H9 (cell line): ENCODE data around the gene MAPKAPK2. TPM values are rescaled to one million over a fixed set of nuclear protein-coding genes. Genes with fewer than 3 reads are reported as not detected.

Experiments used
- DNase-seq: peaks from one replicate; pipeline ENCODE4 v3.0.0-alpha.2; 2017
- H2AFZ ChIP-seq: one replicate; pipeline ENCODE4 v1.6.1; 2013; ENCODE audit warnings: mild to moderate bottlenecking, low read length, control low read depth, moderate library complexity
- H2AK5ac ChIP-seq: 2 replicates; pipeline ENCODE4 v1.6.1; 2013; ENCODE audit warnings: low read length, control low read depth, mixed read lengths; ENCODE audit not compliant: insufficient read length
- H2BK120ac ChIP-seq: one replicate; pipeline ENCODE4 v1.6.1; 2013; ENCODE audit warnings: low read depth, mild to moderate bottlenecking, low read length, control low read depth, inconsistent platforms; ENCODE audit not compliant: poor library complexity, severe bottlenecking
- H2BK12ac ChIP-seq: 2 replicates; pipeline ENCODE4 v1.6.1; 2013; ENCODE audit warnings: low read length, control low read depth, mixed read lengths, low read depth; ENCODE audit not compliant: insufficient read length
- H2BK15ac ChIP-seq: 2 replicates; pipeline ENCODE4 v1.6.1; 2013; ENCODE audit warnings: low read depth, low read length, control low read depth
- H2BK20ac ChIP-seq: one replicate; pipeline ENCODE4 v1.6.1; 2013; ENCODE audit warnings: low read depth, mild to moderate bottlenecking, low read length, control low read depth, inconsistent platforms; ENCODE audit not compliant: poor library complexity, severe bottlenecking
- H2BK5ac ChIP-seq: 2 replicates; pipeline ENCODE4 v1.6.1; 2013; ENCODE audit warnings: low read length, control low read depth, mixed read lengths; ENCODE audit not compliant: insufficient read length
- H3K14ac ChIP-seq: 2 replicates; pipeline ENCODE4 v1.6.1; 2013; ENCODE audit warnings: low read length, control low read depth; ENCODE audit not compliant: insufficient read depth
- H3K18ac ChIP-seq: 2 replicates; pipeline ENCODE4 v1.6.1; 2013; ENCODE audit warnings: low read depth, mild to moderate bottlenecking, mixed read lengths, low read length, control low read depth; ENCODE audit not compliant: insufficient read length
- H3K23ac ChIP-seq: 2 replicates; pipeline ENCODE4 v1.6.1; 2013; ENCODE audit warnings: low read length, control low read depth, mixed read lengths, low read depth; ENCODE audit not compliant: insufficient read length
- H3K23me2 ChIP-seq: 2 replicates; pipeline ENCODE4 v1.6.1; 2013; ENCODE audit warnings: low read depth, mild to moderate bottlenecking, mixed read lengths, low read length, control low read depth; ENCODE audit not compliant: insufficient read length, poor library complexity, severe bottlenecking
- H3K27ac ChIP-seq: 2 replicates; pipeline ENCODE4 v1.5.1; 2013; ENCODE audit warnings: low read length, control low read depth, mixed read lengths, low read depth; ENCODE audit not compliant: insufficient read length
- H3K27me3 ChIP-seq: 2 replicates; pipeline ENCODE4 v1.6.1; 2013; ENCODE audit warnings: low read length, control low read depth, inconsistent platforms; ENCODE audit not compliant: insufficient read depth
- H3K4ac ChIP-seq: 2 replicates; pipeline ENCODE4 v1.6.1; 2013; ENCODE audit warnings: low read depth, mild to moderate bottlenecking, control low read depth, inconsistent platforms, low read length, moderate library complexity
- H3K4me1 ChIP-seq: 2 replicates; pipeline ENCODE4 v1.6.1; 2013; ENCODE audit warnings: low read length, control low read depth, inconsistent platforms; ENCODE audit not compliant: insufficient read depth
- H3K4me2 ChIP-seq: 2 replicates; pipeline ENCODE4 v1.6.1; 2013; ENCODE audit warnings: low read length, control low read depth, mixed read lengths; ENCODE audit not compliant: insufficient read length, insufficient read depth
- H3K56ac ChIP-seq: 2 replicates; pipeline ENCODE4 v1.6.1; 2013; ENCODE audit warnings: low read depth, mild to moderate bottlenecking, mixed read lengths, low read length, control low read depth; ENCODE audit not compliant: insufficient read length
- H3K79me1 ChIP-seq: 2 replicates; pipeline ENCODE4 v1.6.1; 2013; ENCODE audit warnings: low read depth, mild to moderate bottlenecking, moderate library complexity, low read length, control low read depth, inconsistent platforms; ENCODE audit not compliant: insufficient read depth, poor library complexity, severe bottlenecking
- H3K79me2 ChIP-seq: 2 replicates; pipeline ENCODE4 v1.6.1; 2013; ENCODE audit warnings: low read length, control low read depth, inconsistent platforms; ENCODE audit not compliant: insufficient read depth
- H3K9ac ChIP-seq: 2 replicates; pipeline ENCODE4 v1.6.1; 2013; ENCODE audit warnings: low read length, control low read depth, mixed read lengths; ENCODE audit not compliant: insufficient read length; ENCODE audit errors: extremely low read depth
- H3K9me3 ChIP-seq: one replicate; pipeline ENCODE4 v1.6.1; 2013; ENCODE audit warnings: low read depth, low read length, inconsistent platforms; ENCODE audit not compliant: control insufficient read depth
- H3T11ph ChIP-seq: one replicate; pipeline ENCODE4 v1.6.1; 2013; ENCODE audit warnings: mild to moderate bottlenecking, low read length, control low read depth, inconsistent platforms
- H4K20me1 ChIP-seq: one replicate; pipeline ENCODE4 v1.6.1; 2013; ENCODE audit not compliant: control insufficient read depth, insufficient read length, insufficient read depth
- H4K5ac ChIP-seq: 2 replicates; pipeline ENCODE4 v1.6.1; 2013; ENCODE audit warnings: low read depth, mild to moderate bottlenecking, mixed read lengths, low read length, control low read depth; ENCODE audit not compliant: insufficient read length
- H4K8ac ChIP-seq: replicated peaks from 2 replicates; pipeline ENCODE4 v1.6.1; 2013; ENCODE audit warnings: low read length, control low read depth, mixed read lengths, low read depth; ENCODE audit not compliant: insufficient read length
- H4K91ac ChIP-seq: 2 replicates; pipeline ENCODE4 v1.6.1; 2013; ENCODE audit warnings: low read depth, mild to moderate bottlenecking, moderate library complexity, mixed read lengths, low read length, control low read depth; ENCODE audit not compliant: insufficient read length
- H3K27ac Mint-ChIP-seq, 3 experiments: 2 replicates in 2 of 3; 3 replicates in 1 of 3; pipeline ENCODE4 v1.8.0; 2020 to 2021; ENCODE audit warnings: mixed read lengths in 3 of 3, mild to moderate bottlenecking in 1 of 3, moderate library complexity in 1 of 3
- H3K27me3 Mint-ChIP-seq: 2 replicates; pipeline ENCODE4 v1.8.0; 2021; ENCODE audit warnings: low read depth, mild to moderate bottlenecking, moderate library complexity, mixed read lengths
- H3K36me3 Mint-ChIP-seq, 3 experiments: 2 replicates in 2 of 3; 3 replicates in 1 of 3; pipeline ENCODE4 v1.8.0; 2020 to 2021; ENCODE audit warnings: low read depth in 3 of 3, mixed read lengths in 3 of 3; ENCODE audit not compliant: insufficient read depth in 1 of 3
- H3K4me1 Mint-ChIP-seq, 2 experiments: 2 replicates each; pipeline ENCODE4 v1.8.0; 2020; ENCODE audit warnings: mixed read lengths in 2 of 2
- H3K4me3 Mint-ChIP-seq, 2 experiments: 2 replicates in 1 of 2; 3 replicates in 1 of 2; pipeline ENCODE4 v1.8.0; 2020 to 2021; ENCODE audit warnings: mild to moderate bottlenecking in 2 of 2, mixed read lengths in 2 of 2, moderate library complexity in 1 of 2
- H3K9me3 Mint-ChIP-seq, 2 experiments: 2 replicates in 1 of 2; 3 replicates in 1 of 2; pipeline ENCODE4 v1.8.0; 2020; ENCODE audit warnings: mild to moderate bottlenecking in 2 of 2, mixed read lengths in 2 of 2, moderate library complexity in 1 of 2
- WGBS: extraction: QIAGEN DNeasy Blood & Tissue Kit; methylation state at CpG from one replicate; pipeline ENCODE4 v1.1.7; 2013; ENCODE audit warnings: missing lambda C conversion rate, low lambda C conversion rate, mixed read lengths; ENCODE audit not compliant: insufficient read length; ENCODE audit errors: extremely low coverage; 5-methylcytosine and 5-hydroxymethylcytosine counted together
- total RNA-seq: library from RNA; stranded (reverse); gene quantifications from 2 replicates; pipeline ENCODE4 v1.2.1, GENCODE V29; 2021
- TF ChIP-seq, protein P1 (sequence below): fragments of 200-600 bp; sonication (generic); conservative IDR thresholded peaks from 3 replicates; pipeline ENCODE4 v1.8.0; 2021; ENCODE audit warnings: antibody characterized with exemption, mild to moderate bottlenecking

MAPKAPK2 gene
- total RNA-seq, 1 experiment from 2014 or later = 50.1 TPM

- H3K18ac ChIP-seq = no peak overlapping the region
- Mint-ChIP-seq H3K27me3 (peaks cover 26% of the 10 kb centered on the region), H3K36me3 (peaks cover 0 to 11% (median 5%) of the 10 kb centered on the region in 3 experiments; a peak in 3 of 7 replicates), H3K4me1 (peaks cover 75 to 78% of the 10 kb centered on the region in 2 experiments), H3K27ac (no peak overlapping the region), H3K9me3 (peaks cover 0 to 2% of the 10 kb centered on the region in 2 experiments; a peak in 1 of 5 replicates), H3K4me3 (no peak overlapping the region)
- H3K9me3 ChIP-seq = no peaks in the 10 kb centered on the region
- H3K56ac ChIP-seq = no peak overlapping the region
- H4K91ac ChIP-seq = no peak overlapping the region
- H3K23ac ChIP-seq = no peak overlapping the region
- no peak overlapping the region for H2AFZ ChIP-seq
- H3K4ac ChIP-seq = no peak overlapping the region
- no peaks in the 10 kb centered on the region for H4K20me1 ChIP-seq
- peaks cover 21% of the 10 kb centered on the region; the same call in 1 of the 2 replicates for H3K4me1 ChIP-seq
- peaks cover 8% of the 10 kb centered on the region for H3K23me2 ChIP-seq
- no CpG with 5 or more reads among the region's 2 CpGs for WGBS
- no peak overlapping the region for H3K14ac ChIP-seq
- TF ChIP-seq, protein P1, sequence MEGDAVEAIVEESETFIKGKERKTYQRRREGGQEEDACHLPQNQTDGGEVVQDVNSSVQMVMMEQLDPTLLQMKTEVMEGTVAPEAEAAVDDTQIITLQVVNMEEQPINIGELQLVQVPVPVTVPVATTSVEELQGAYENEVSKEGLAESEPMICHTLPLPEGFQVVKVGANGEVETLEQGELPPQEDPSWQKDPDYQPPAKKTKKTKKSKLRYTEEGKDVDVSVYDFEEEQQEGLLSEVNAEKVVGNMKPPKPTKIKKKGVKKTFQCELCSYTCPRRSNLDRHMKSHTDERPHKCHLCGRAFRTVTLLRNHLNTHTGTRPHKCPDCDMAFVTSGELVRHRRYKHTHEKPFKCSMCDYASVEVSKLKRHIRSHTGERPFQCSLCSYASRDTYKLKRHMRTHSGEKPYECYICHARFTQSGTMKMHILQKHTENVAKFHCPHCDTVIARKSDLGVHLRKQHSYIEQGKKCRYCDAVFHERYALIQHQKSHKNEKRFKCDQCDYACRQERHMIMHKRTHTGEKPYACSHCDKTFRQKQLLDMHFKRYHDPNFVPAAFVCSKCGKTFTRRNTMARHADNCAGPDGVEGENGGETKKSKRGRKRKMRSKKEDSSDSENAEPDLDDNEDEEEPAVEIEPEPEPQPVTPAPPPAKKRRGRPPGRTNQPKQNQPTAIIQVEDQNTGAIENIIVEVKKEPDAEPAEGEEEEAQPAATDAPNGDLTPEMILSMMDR = no peak
- H3K9ac ChIP-seq = no peak overlapping the region
- no peak overlapping the region for H2BK5ac ChIP-seq
- H3K27me3 ChIP-seq = peaks cover 9% of the 10 kb centered on the region; the same call in 1 of the 2 replicates
- no peak overlapping the region for H3T11ph ChIP-seq
- H3K27ac ChIP-seq = no peak overlapping the region
- no peak overlapping the region for H2BK120ac ChIP-seq
- H2BK12ac ChIP-seq = no peak overlapping the region
- H4K5ac ChIP-seq = no peak overlapping the region
- H2AK5ac ChIP-seq = no peak overlapping the region
- peaks cover 8% of the 10 kb centered on the region; the same call in 1 of the 2 replicates for H3K79me2 ChIP-seq
- H4K8ac ChIP-seq = no peak overlapping the region
- H3K4me2 ChIP-seq = no peak overlapping the region
- peaks cover 9% of the 10 kb centered on the region for H3K79me1 ChIP-seq
- no peak overlapping the region for H2BK15ac ChIP-seq
- no peak for DNase-seq
- H2BK20ac ChIP-seq = no peak overlapping the region
Measured at GRCh38 chr1:206690516-206690915, 5.8 kb downstream of the MAPKAPK2 start.
